Uterus (tissue), 4 donors: ENCODE results near the gene DNAH17. TPM values are rescaled to one million over a fixed set of nuclear protein-coding genes. Genes with fewer than 3 reads are reported as not detected.

Experiments
- DNase-seq, 2 donors: peaks; one replicate each; pipeline ENCODE4 v3.0.0-alpha.2; 2019 to 2020
- H3K27ac ChIP-seq, 2 donors: fragments of 200-600 bp; sonication (generic); 1 replicate in 1 of 2; 2 replicates in 1 of 2; pipeline ENCODE4 v1.5.1; 2016 to 2018
- H3K27me3 ChIP-seq, 2 donors: fragments of 200-600 bp; sonication (generic); one replicate each; pipeline ENCODE4 v1.5.1; 2018 to 2019; ENCODE audit warnings: control low read depth in 1 of 2
- H3K36me3 ChIP-seq, 2 donors: fragments of 200-600 bp; sonication (generic); one replicate each; pipeline ENCODE4 v1.5.1; 2019; ENCODE audit warnings: control low read depth in 1 of 2
- H3K4me1 ChIP-seq, 2 donors: fragments of 200-600 bp; sonication (generic); one replicate each; pipeline ENCODE4 v1.5.1; 2018 to 2019; ENCODE audit warnings: control low read depth in 1 of 2
- H3K4me3 ChIP-seq, 2 donors: fragments of 200-600 bp; sonication (generic); 1 replicate in 1 of 2; 2 replicates in 1 of 2; pipeline ENCODE4 v1.5.1; 2018 to 2019; ENCODE audit warnings: mild to moderate bottlenecking in 1 of 2
- H3K9me3 ChIP-seq, 2 donors: fragments of 200-600 bp; sonication (generic); one replicate each; pipeline ENCODE4 v1.5.1; 2019; ENCODE audit warnings: control low read depth in 1 of 2
- CTCF ChIP-seq, 4 experiments: fragments of 200-600 bp in 2 of 4; fragments of 450-650 bp in 2 of 4; sonication (generic) in 2 of 4; IDR thresholded peaks; one replicate each; pipeline ENCODE4 v1.5.1; 2016 to 2019; ENCODE audit warnings: antibody characterized with exemption in 4 of 4, mild to moderate bottlenecking in 2 of 4, moderate library complexity in 1 of 4
- POLR2A ChIP-seq, 2 donors: fragments of 450-650 bp; IDR thresholded peaks; one replicate each; pipeline ENCODE4 v1.6.1; 2016; ENCODE audit warnings: antibody characterized with exemption in 2 of 2, mild to moderate bottlenecking in 1 of 2, moderate library complexity in 1 of 2
- intact Hi-C: fragments of 100-400 bp; cut with DNase I; formaldehyde crosslinking; loops from one replicate; pipeline ENCODE4 v1.15.1; 2023; ENCODE audit warnings: low total_unique reads
- total RNA-seq, 4 donors: library from RNA; depleted of rRNA in 3 of 4; stranded (reverse); fragments of >200 nt in 3 of 4; gene quantifications; one replicate each; pipeline versions ENCODE4 v1.1.0 to v1.2.4, GENCODE V29; 2014 to 2023
- donor health status: DM: yes; HTN: yes; CAD: no.

Gene DNAH17
- total RNA-seq, 4 donors from 2014 or later = 0.03 to 1.1 TPM; not detected in 2

DNA sequence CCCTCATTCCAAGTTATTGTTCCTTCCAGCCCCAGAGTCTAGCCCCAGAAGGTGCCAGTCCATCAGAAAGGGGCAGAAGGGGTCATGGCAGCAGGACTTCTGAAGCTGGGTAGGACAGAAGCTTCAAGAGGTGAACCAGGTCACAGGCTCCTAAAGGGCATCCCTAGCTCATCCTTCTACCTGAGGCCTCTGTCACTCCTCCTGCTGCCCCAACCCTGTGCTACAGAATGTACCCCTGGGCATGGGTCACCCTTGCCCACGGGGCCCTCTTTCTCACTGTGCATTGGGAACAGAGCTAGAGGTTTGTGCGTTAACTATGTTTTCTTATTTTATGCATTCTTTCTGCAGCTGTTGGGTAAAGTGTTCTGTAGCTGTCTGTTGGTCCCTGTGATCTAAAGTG, 46.5 kb downstream of the DNAH17 start:
- H3K27ac ChIP-seq = no peak overlapping the region
- no peak for DNase-seq

GRCh38 chr17:78529871-78530670, 47.1 kb downstream of the DNAH17 start:
- H3K36me3 ChIP-seq = no peaks in the 10 kb centered on the region
- H3K4me3 ChIP-seq = no peak overlapping the region
- no peak for DNase-seq
- TF ChIP-seq CTCF (IDR thresholded peaks at IDR 0.05) = no peak
- no peak for TF ChIP-seq POLR2A (IDR thresholded peaks at IDR 0.05)
- no peak overlapping the region for H3K27ac ChIP-seq
- intact Hi-C loops = no loop called here
- H3K9me3 ChIP-seq = no peaks in the 10 kb centered on the region
- H3K4me1 ChIP-seq = no peaks in the 10 kb centered on the region
- H3K27me3 ChIP-seq = no peaks in the 10 kb centered on the region

More for the DNA sequence above, 46.5 kb downstream of the DNAH17 start:
- no peaks in the 10 kb centered on the region for H3K9me3 ChIP-seq
- intact Hi-C loops = no loop called here
- no peak overlapping the region for H3K4me3 ChIP-seq
- H3K27me3 ChIP-seq = no peaks in the 10 kb centered on the region
- H3K36me3 ChIP-seq = no peaks in the 10 kb centered on the region
- TF ChIP-seq POLR2A (IDR thresholded peaks at IDR 0.05) = no peak
- no peak for TF ChIP-seq CTCF (IDR thresholded peaks at IDR 0.05)
- H3K4me1 ChIP-seq = no peaks in the 10 kb centered on the region

GRCh38 chr17:78529251-78529650, 47.9 kb downstream of the DNAH17 start:
- Histone ChIP-seq H3K4me1 (no peaks in the 10 kb centered on the region), H3K27me3 (no peaks in the 10 kb centered on the region), H3K9me3 (no peaks in the 10 kb centered on the region), H3K4me3 (no peak overlapping the region), H3K27ac (no peak overlapping the region), H3K36me3 (no peaks in the 10 kb centered on the region)
- intact Hi-C loops = no loop called here
- DNase-seq = no peak
- TF ChIP-seq CTCF (IDR thresholded peaks at IDR 0.05) = no peak
- no peak for TF ChIP-seq POLR2A (IDR thresholded peaks at IDR 0.05)

- no peak for TF ChIP-seq CTCF (IDR thresholded peaks at IDR 0.05)
- no peak for TF ChIP-seq POLR2A (IDR thresholded peaks at IDR 0.05)
- no peak for DNase-seq
- H3K4me1 ChIP-seq = no peaks in the 10 kb centered on the region
- no peaks in the 10 kb centered on the region for H3K36me3 ChIP-seq
- intact Hi-C loops = no loop called here
- no peaks in the 10 kb centered on the region for H3K9me3 ChIP-seq
- no peak overlapping the region for H3K4me3 ChIP-seq
- no peak overlapping the region for H3K27ac ChIP-seq
- H3K27me3 ChIP-seq = no peaks in the 10 kb centered on the region
Observed at GRCh38 chr17:78528541-78528940, 48.7 kb downstream of the DNAH17 start.

- no peak overlapping the region for H3K27ac ChIP-seq
- no peak for DNase-seq
- H3K36me3 ChIP-seq = no peaks in the 10 kb centered on the region
- H3K27me3 ChIP-seq = no peaks in the 10 kb centered on the region
- TF ChIP-seq CTCF (IDR thresholded peaks at IDR 0.05) (no peak), POLR2A (IDR thresholded peaks at IDR 0.05) (no peak)
- no peak overlapping the region for H3K4me3 ChIP-seq
- H3K9me3 ChIP-seq = no peaks in the 10 kb centered on the region
- intact Hi-C loops = no loop called here
- H3K4me1 ChIP-seq = no peaks in the 10 kb centered on the region
Observed at GRCh38 chr17:78527345-78527744, 49.9 kb downstream of the DNAH17 start.
